CD4-positive, CD25-positive, alpha-beta regulatory T cell (primary cell): ENCODE results near the gene SAA2. TPM values are rescaled to one million over a fixed set of nuclear protein-coding genes. Genes with fewer than 3 reads are reported as not detected.
"Not testable (repeated sequence)": the region's sequence is repeated elsewhere in the genome, so short reads cannot be mapped to it uniquely, and the experiment has no call there.

ENCODE experiments used
- ATAC-seq, 2 donors: fragments of 150-1000 bp; cut with Tn5 transposase; one replicate each; pipeline ENCODE4 v1.10.0; 2021; ENCODE audit warnings: low read depth in 2 of 2, moderate number of reproducible peaks in 2 of 2, moderate library complexity in 1 of 2
- DNase-seq, 3 donors: peaks; one replicate each; pipeline versions ENCODE4 v3.0.0 to v3.0.0-alpha.2; 2012 to 2022; ENCODE audit warnings: mixed read lengths in 1 of 3
- H3K27ac ChIP-seq: one replicate; pipeline ENCODE4 v1.7.0; 2013; ENCODE audit warnings: mild to moderate bottlenecking, low read length; ENCODE audit not compliant: insufficient read depth, poor library complexity, severe bottlenecking
- H3K27me3 ChIP-seq: one replicate; pipeline ENCODE4 v1.7.0; 2013; ENCODE audit warnings: low read length; ENCODE audit not compliant: control insufficient read depth, insufficient read depth
- H3K36me3 ChIP-seq: one replicate; pipeline ENCODE4 v1.7.0; 2013; ENCODE audit warnings: mild to moderate bottlenecking, low read length, moderate library complexity; ENCODE audit not compliant: control insufficient read depth, insufficient read depth
- H3K4me1 ChIP-seq: 2 replicates; pipeline ENCODE4 v1.7.0; 2013; ENCODE audit warnings: mild to moderate bottlenecking, low read length; ENCODE audit not compliant: insufficient read depth, control insufficient read depth, poor library complexity, severe bottlenecking
- H3K4me3 ChIP-seq: one replicate; pipeline ENCODE4 v1.7.0; 2013; ENCODE audit warnings: low read depth, mild to moderate bottlenecking, low read length, moderate library complexity
- H3K9me3 ChIP-seq, 2 experiments: 1 replicate in 1 of 2; 2 replicates in 1 of 2; pipeline ENCODE4 v1.7.0; 2013; ENCODE audit warnings: low read length in 2 of 2, mild to moderate bottlenecking in 1 of 2, moderate library complexity in 1 of 2; ENCODE audit not compliant: control insufficient read depth in 2 of 2
- H3K27ac Mint-ChIP-seq, 3 donors: one replicate each; pipeline ENCODE4 v1.8.0; 2020 to 2022; ENCODE audit warnings: mild to moderate bottlenecking in 3 of 3, mixed read lengths in 3 of 3, moderate library complexity in 2 of 3
- H3K27me3 Mint-ChIP-seq: one replicate; pipeline ENCODE4 v1.8.0; 2022; ENCODE audit warnings: mild to moderate bottlenecking, mixed read lengths
- H3K36me3 Mint-ChIP-seq: one replicate; pipeline ENCODE4 v1.8.0; 2020; ENCODE audit warnings: mixed read lengths
- H3K4me1 Mint-ChIP-seq, 4 donors: one replicate each; pipeline ENCODE4 v1.8.0; 2020 to 2022; ENCODE audit warnings: mixed read lengths in 4 of 4, mild to moderate bottlenecking in 1 of 4
- H3K4me3 Mint-ChIP-seq, 4 donors: one replicate each; pipeline ENCODE4 v1.8.0; 2020 to 2022; ENCODE audit warnings: mild to moderate bottlenecking in 4 of 4, mixed read lengths in 4 of 4, moderate library complexity in 3 of 4
- H3K9me3 Mint-ChIP-seq, 7 donors: one replicate each; pipeline ENCODE4 v1.8.0; 2020 to 2022; ENCODE audit warnings: mixed read lengths in 7 of 7, mild to moderate bottlenecking in 3 of 7, moderate library complexity in 2 of 7
- polyA plus RNA-seq, 4 donors: library from polyadenylated mRNA; unstranded; fragments of 300-500 nt; fragmentation: Illumina TruSeq; gene quantifications; one replicate each; pipeline ENCODE4 v1.2.3, GENCODE V29; 2021
- total RNA-seq: library from RNA; stranded (reverse); gene quantifications from one replicate; pipeline ENCODE4 v1.2.3, GENCODE V29; 2022

Gene SAA2
- total and polyA plus RNA-seq, 5 donors from 2014 or later = 0.20 to 0.62 TPM; not detected in 3

DNA sequence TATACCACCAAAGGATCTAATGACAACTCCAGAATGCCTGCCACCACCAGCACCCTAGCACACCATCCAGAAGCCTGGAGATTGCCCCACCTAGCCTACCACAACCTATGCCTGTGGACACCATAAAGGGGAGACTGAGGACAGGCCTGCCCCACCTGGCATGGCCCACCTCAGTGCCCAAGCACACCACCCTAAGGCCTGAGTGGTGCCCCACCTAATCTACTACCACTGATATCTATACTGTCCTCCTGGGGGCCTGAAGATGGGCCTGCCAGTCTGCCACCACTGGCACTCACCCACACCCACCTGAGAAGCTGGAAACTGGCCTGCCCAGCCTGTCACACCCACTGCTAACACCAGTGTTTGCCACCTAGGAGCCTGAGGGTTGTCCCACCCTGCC lies 43.7 kb downstream of the SAA2 start:
- no peak overlapping the region for H3K4me3 Mint-ChIP-seq
- no peaks in the 10 kb centered on the region for H3K4me1 ChIP-seq
- peaks cover 0 to 5% (median under 1%) of the 10 kb centered on the region in 4 donors for H3K4me1 Mint-ChIP-seq
- ATAC-seq (no peak), DNase-seq (no peak)
- H3K9me3 ChIP-seq = no peaks in the 10 kb centered on the region
- H3K9me3 Mint-ChIP-seq = peaks cover 0 to 12% (median 0%) of the 10 kb centered on the region in 7 donors
- peaks cover 51% of the 10 kb centered on the region for H3K27me3 Mint-ChIP-seq
- H3K36me3 ChIP-seq = no peaks in the 10 kb centered on the region
- H3K27me3 ChIP-seq = peaks cover 14% of the 10 kb centered on the region
- H3K36me3 Mint-ChIP-seq = no peaks in the 10 kb centered on the region
- H3K4me3 ChIP-seq = no peak overlapping the region
- H3K27ac Mint-ChIP-seq = no peak overlapping the region
- H3K27ac ChIP-seq = no peak overlapping the region

DNA sequence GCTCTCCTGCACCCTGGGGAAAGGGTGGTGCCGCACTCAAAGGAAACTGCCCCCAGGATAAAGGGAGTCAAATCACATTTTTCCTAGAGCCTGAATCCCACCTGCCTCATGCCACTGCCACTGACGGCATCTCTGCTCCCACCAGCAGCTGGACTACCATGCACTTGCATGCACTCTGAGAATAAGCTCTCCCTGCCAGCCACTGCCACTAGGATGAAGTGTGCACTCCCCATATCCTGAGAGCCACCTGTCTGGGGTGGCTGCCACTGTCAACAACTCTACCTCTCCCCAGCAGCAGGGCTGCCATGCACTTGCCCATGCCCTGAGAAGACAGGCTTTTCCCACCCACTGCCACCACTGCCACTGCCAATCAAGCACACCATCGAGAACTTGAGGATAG lies 44.2 kb downstream of the SAA2 start:
- H3K27me3 Mint-ChIP-seq = peaks cover 56% of the 10 kb centered on the region
- DNase-seq (no peak), ATAC-seq (no peak)
- no peak overlapping the region for H3K4me3 Mint-ChIP-seq
- no peaks in the 10 kb centered on the region for H3K9me3 ChIP-seq
- no peak overlapping the region for H3K4me3 ChIP-seq
- peaks cover 0 to 14% (median 0%) of the 10 kb centered on the region in 7 donors for H3K9me3 Mint-ChIP-seq
- no peak overlapping the region for H3K27ac Mint-ChIP-seq
- H3K36me3 ChIP-seq = no peaks in the 10 kb centered on the region
- H3K27me3 ChIP-seq = peaks cover 18% of the 10 kb centered on the region
- no peak overlapping the region for H3K27ac ChIP-seq
- H3K4me1 Mint-ChIP-seq = peaks cover 0 to 5% (median under 1%) of the 10 kb centered on the region in 4 donors
- no peaks in the 10 kb centered on the region for H3K4me1 ChIP-seq
- no peaks in the 10 kb centered on the region for H3K36me3 Mint-ChIP-seq

DNA sequence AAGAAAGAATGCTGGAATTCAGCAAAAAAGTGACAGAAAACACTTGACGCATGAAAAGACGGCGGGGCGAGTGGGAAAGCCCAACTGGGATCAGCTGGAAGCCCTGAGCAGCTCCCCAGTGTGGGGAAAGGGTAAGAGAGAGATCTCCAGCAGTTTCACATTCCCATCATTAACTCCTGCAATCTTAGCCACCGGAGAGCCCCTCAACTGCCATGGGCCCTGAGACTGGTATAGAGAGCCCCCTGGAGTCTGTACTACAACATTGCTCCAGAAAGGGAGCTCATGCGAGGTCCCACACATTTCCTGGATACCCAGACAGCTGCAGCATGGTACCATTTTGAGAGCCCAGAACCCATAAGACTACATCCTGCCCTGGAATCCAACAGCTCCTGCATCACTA lies 44.7 kb downstream of the SAA2 start:
- Mint-ChIP-seq H3K27ac (no peak overlapping the region), H3K36me3 (no peaks in the 10 kb centered on the region), H3K4me1 (peaks cover 0 to 5% (median under 1%) of the 10 kb centered on the region in 4 donors), H3K4me3 (no peak overlapping the region), H3K27me3 (peaks cover 59% of the 10 kb centered on the region), H3K9me3 (peaks cover 0 to 14% (median 0%) of the 10 kb centered on the region in 7 donors)
- no peak overlapping the region for H3K4me3 ChIP-seq
- ATAC-seq = no peak
- H3K4me1 ChIP-seq = no peaks in the 10 kb centered on the region
- no peaks in the 10 kb centered on the region for H3K9me3 ChIP-seq
- H3K36me3 ChIP-seq = no peaks in the 10 kb centered on the region
- no peak overlapping the region for H3K27ac ChIP-seq
- peaks cover 18% of the 10 kb centered on the region for H3K27me3 ChIP-seq
- peak in 1 of 3 donors; percentile 25 for DNase-seq

DNA sequence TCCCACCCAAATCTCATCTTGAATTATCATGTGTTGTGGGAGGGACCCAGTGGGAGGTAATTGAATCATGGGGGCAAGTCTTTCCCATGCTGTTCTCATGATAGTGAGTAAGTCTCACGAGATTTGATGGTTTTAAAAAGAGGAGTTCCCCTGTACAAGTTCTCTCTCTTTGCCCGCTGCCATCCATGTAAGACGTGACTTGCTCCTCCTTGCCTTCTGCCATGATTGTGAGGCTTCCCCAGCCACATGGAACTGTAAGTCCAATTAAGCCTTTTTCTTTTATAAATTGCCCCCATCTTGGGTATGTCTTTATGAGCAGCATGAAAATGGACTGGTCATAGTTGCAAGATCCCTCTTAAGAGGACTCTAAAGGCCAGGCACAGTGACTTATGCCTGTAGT lies 50.7 kb downstream of the SAA2 start:
- H3K9me3 Mint-ChIP-seq, H3K4me1 Mint-ChIP-seq, H3K4me1 ChIP-seq, H3K4me3 Mint-ChIP-seq, H3K9me3 ChIP-seq, H3K27ac Mint-ChIP-seq, H3K36me3 ChIP-seq, DNase-seq, ATAC-seq, H3K27ac ChIP-seq, H3K4me3 ChIP-seq, H3K36me3 Mint-ChIP-seq, H3K27me3 ChIP-seq: not testable (repeated sequence)
- peaks cover 30% of the 10 kb centered on the region for H3K27me3 Mint-ChIP-seq

DNA sequence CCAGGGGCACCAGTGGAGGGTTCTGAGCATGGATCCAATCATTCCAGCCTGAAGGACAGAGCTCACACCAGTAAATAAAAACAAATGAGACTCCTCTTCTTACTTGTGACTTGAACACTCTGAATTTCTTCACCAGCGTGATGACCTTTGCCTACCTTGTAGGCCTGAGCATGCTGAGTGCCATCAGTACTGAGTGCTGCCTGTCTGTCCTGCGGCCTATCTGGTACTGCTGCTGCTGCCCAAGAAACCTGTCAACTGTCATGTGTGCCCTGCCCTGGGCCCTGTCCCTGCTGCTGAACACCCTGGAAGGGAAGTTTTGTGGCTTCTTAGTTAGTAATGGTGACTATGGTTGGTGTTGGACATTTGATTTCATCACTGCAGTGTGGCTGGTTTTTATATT lies 51.9 kb downstream of the SAA2 start:
- ATAC-seq (no peak), DNase-seq (no peak)
- Histone ChIP-seq H3K4me1 (no peaks in the 10 kb centered on the region), H3K36me3 (no peaks in the 10 kb centered on the region), H3K27ac (no peak overlapping the region), H3K9me3 (no peaks in the 10 kb centered on the region), H3K4me3 (no peak overlapping the region), H3K27me3 (peaks cover 12% of the 10 kb centered on the region)
- peaks cover 34% of the 10 kb centered on the region for H3K27me3 Mint-ChIP-seq
- no peak overlapping the region for H3K4me3 Mint-ChIP-seq
- H3K27ac Mint-ChIP-seq = no peak overlapping the region
- H3K9me3 Mint-ChIP-seq = peaks cover 0 to 6% (median 0%) of the 10 kb centered on the region in 7 donors
- H3K36me3 Mint-ChIP-seq = no peaks in the 10 kb centered on the region
- H3K4me1 Mint-ChIP-seq = no peaks in the 10 kb centered on the region

Other genes starting within 250 kb of the SAA2 start
- 40.4 TPM for gene SERGEF, start 235.6 kb downstream of the SAA2 start, total RNA-seq
- 10 to 100 TPM; 74.9 to 81.5 (median 77.8) TPM for gene SERGEF, start 235.6 kb downstream of the SAA2 start, polyA plus RNA-seq
- gene TPH1, start 202.4 kb downstream of the SAA2 start, total RNA-seq = 0.74 TPM
- gene TPH1, start 202.4 kb downstream of the SAA2 start, polyA plus RNA-seq = under 1 TPM in 1 of 4 donors, not detected in 3; 0.26 TPM
- gene SAAL1, start 142.6 kb downstream of the SAA2 start, total RNA-seq = 22.5 TPM
- 10 to 100 TPM; 15.1 to 25.5 (median 18.4) TPM for gene SAAL1, start 142.6 kb downstream of the SAA2 start, polyA plus RNA-seq
- not detected for gene MRGPRX3, start 116.1 kb downstream of the SAA2 start, total RNA-seq
- gene MRGPRX3, start 116.1 kb downstream of the SAA2 start, polyA plus RNA-seq = not detected
- not detected for gene MRGPRX4, start 75.8 kb downstream of the SAA2 start, total RNA-seq
- gene MRGPRX4, start 75.8 kb downstream of the SAA2 start, polyA plus RNA-seq = not detected
- gene SAA4, start 11.9 kb downstream of the SAA2 start, total RNA-seq = not detected
- gene SAA4, start 11.9 kb downstream of the SAA2 start, polyA plus RNA-seq = not detected
- not detected for gene SAA1, start 17.6 kb upstream of the SAA2 start, total RNA-seq
- gene SAA1, start 17.6 kb upstream of the SAA2 start, polyA plus RNA-seq = not detected
- 13.0 TPM for gene HPS5, start 73.5 kb upstream of the SAA2 start, total RNA-seq
- 10 to 100 TPM; 14.3 to 18.6 (median 15.4) TPM for gene HPS5, start 73.5 kb upstream of the SAA2 start, polyA plus RNA-seq
- gene GTF2H1, start 73.9 kb upstream of the SAA2 start, total RNA-seq = 25.8 TPM
- gene GTF2H1, start 73.9 kb upstream of the SAA2 start, polyA plus RNA-seq = 10 to 100 TPM; 29.2 to 32.0 (median 30.3) TPM
- 234 TPM for gene LDHA, start 145.9 kb upstream of the SAA2 start, total RNA-seq
- gene LDHA, start 145.9 kb upstream of the SAA2 start, polyA plus RNA-seq = 100 to 1,000 TPM; 361 to 569 (median 446) TPM
- gene LDHC, start 163.7 kb upstream of the SAA2 start, total RNA-seq = not detected
- 1 to 10 TPM in 1 of 4 donors, not detected in 3; 3.1 TPM for gene LDHC, start 163.7 kb upstream of the SAA2 start, polyA plus RNA-seq
- not detected for gene LDHAL6A, start 207.2 kb upstream of the SAA2 start, total RNA-seq
- gene LDHAL6A, start 207.2 kb upstream of the SAA2 start, polyA plus RNA-seq = under 1 TPM in 1 of 4 donors, not detected in 3; 0.08 TPM